Measurements from ENCODE around the gene CFP. TPM values are rescaled to one million over a fixed set of nuclear protein-coding genes. Genes with fewer than 3 reads are reported as not detected.

CFP gene
- total and polyA plus RNA-seq, 3 donors from 2014 or later = 1.9 to 4.4 (median 2.8) TPM

- TF ChIP-seq POLR2A (IDR thresholded peaks at IDR 0.05) = no peak
- TF ChIP-seq, protein P1, sequence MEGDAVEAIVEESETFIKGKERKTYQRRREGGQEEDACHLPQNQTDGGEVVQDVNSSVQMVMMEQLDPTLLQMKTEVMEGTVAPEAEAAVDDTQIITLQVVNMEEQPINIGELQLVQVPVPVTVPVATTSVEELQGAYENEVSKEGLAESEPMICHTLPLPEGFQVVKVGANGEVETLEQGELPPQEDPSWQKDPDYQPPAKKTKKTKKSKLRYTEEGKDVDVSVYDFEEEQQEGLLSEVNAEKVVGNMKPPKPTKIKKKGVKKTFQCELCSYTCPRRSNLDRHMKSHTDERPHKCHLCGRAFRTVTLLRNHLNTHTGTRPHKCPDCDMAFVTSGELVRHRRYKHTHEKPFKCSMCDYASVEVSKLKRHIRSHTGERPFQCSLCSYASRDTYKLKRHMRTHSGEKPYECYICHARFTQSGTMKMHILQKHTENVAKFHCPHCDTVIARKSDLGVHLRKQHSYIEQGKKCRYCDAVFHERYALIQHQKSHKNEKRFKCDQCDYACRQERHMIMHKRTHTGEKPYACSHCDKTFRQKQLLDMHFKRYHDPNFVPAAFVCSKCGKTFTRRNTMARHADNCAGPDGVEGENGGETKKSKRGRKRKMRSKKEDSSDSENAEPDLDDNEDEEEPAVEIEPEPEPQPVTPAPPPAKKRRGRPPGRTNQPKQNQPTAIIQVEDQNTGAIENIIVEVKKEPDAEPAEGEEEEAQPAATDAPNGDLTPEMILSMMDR (IDR thresholded peaks at IDR 0.05) = no peak
- Histone ChIP-seq H3K9me3 (no peaks in the 10 kb centered on the region), H3K36me3 (ENCODE audit: low read depth, missing control alignments) (no peaks in the 10 kb centered on the region), H3K4me1 (no peaks in the 10 kb centered on the region), H3K27me3 (no peaks in the 10 kb centered on the region), H3K27ac (no peak overlapping the region), H3K4me3 (no peak overlapping the region)
- 90 to 93% methylated on average over 3 of the region's 3 CpGs for WGBS, 2 donors
- DNase-seq = no peak
- intact Hi-C loops (cut with DNase I; ENCODE audit: low total_unique reads) = no loop called here
Measured at GRCh38 chrX:47597222-47597621, 32.5 kb downstream of the CFP start.

DNA sequence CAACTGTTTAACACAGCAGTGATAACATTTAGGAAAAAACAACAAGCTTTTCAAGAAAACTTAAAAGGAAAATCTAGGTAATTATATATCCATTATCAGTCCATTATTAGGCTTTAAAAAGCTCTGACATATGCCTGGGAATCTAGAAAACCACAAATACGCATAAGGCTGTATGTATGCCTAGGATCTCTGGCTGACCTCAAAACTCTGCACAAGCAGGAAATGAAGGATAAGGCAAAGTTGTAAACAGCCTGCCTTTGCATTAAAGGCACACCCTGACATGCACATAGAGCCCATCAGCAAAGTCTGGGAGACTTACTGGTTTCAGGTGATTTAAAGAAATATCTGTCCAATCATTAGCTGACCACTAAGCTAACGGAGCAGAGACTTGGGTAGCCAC is 33.5 kb downstream of the CFP start:
- no peak for DNase-seq
- Histone ChIP-seq H3K27me3 (no peaks in the 10 kb centered on the region), H3K4me1 (no peaks in the 10 kb centered on the region), H3K36me3 (ENCODE audit: low read depth, missing control alignments) (no peaks in the 10 kb centered on the region), H3K27ac (peak overlapping the region in 1 of 2 donors; percentile 78), H3K9me3 (no peaks in the 10 kb centered on the region), H3K4me3 (no peak overlapping the region)
- no peak for TF ChIP-seq POLR2A (IDR thresholded peaks at IDR 0.05)
- TF ChIP-seq, protein P1 (IDR thresholded peaks at IDR 0.05) = no peak
- intact Hi-C loops (cut with DNase I; ENCODE audit: low total_unique reads) = no loop called here
- WGBS, 2 donors = 91 to 100% methylated on average over 1 to 2 of the region's 2 CpGs

DNA sequence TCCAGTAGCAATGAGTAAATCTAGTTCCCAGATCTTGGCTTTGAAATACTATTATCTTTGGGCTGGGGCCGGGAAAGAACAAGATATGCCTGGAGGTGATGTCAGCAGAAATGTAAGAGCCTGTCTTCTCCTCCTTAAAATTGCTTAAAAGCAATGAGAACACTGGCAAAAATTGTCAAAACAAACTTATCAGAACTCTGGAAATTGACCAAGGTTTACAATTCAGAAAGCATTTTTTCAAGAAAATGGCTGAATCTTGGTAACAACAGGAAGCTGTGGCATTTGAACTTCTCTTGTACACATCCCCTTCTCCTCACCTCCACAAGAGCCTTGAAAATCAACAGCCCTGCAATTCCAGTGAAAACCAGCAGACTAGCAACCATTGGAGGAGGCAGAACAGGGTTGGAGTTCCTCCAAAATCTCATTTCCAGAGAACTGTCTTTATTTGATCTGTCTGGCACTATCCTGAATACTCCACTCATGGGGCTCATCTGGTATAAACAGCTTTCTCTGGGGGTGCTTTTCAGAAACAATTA is 33.9 kb downstream of the CFP start:
- no peaks in the 10 kb centered on the region for H3K27me3 ChIP-seq
- H3K4me3 ChIP-seq = no peak overlapping the region
- peak overlapping the region in 1 of 2 donors; percentile 78 for H3K27ac ChIP-seq
- H3K9me3 ChIP-seq = no peaks in the 10 kb centered on the region
- H3K4me1 ChIP-seq = no peaks in the 10 kb centered on the region
- peak; percentile 33 for DNase-seq
- TF ChIP-seq POLR2A (IDR thresholded peaks at IDR 0.05) = no peak
- TF ChIP-seq, protein P1 (IDR thresholded peaks at IDR 0.05) = no peak
- intact Hi-C loops (cut with DNase I; ENCODE audit: low total_unique reads) = no loop called here
- 33 to 36% methylated on average over 1 of the region's 1 CpG for WGBS, 2 donors
- H3K36me3 ChIP-seq (ENCODE audit: low read depth, missing control alignments) = no peaks in the 10 kb centered on the region

DNA sequence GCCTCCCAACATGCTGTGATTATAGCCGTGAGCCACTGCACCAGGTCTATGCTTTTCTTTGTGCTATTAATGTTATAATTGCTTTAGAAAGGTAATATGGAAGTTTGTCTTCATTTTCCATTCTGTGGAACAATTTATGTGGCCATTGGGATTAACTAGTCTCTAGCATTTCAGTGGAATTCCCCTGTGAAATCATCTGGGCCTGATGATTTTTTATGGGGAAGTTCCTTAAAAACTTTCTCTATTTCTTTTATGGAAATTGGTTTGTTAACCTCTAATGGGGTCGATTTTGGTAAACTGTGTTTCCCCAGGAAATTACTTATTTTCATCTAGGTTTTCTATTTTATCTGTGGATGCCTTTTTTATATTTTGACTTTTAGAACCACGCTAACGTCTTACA is 36.2 kb downstream of the CFP start:
- intact Hi-C loops (cut with DNase I; ENCODE audit: low total_unique reads) = no loop called here

More for the DNA sequence above, 36.2 kb downstream of the CFP start:
- Histone ChIP-seq H3K4me1 (no peaks in the 10 kb centered on the region), H3K27me3 (no peaks in the 10 kb centered on the region), H3K4me3 (no peak overlapping the region), H3K36me3 (ENCODE audit: low read depth, missing control alignments) (no peaks in the 10 kb centered on the region), H3K9me3 (no peaks in the 10 kb centered on the region), H3K27ac (no peak overlapping the region)
- 93 to 94% methylated on average over 4 of the region's 4 CpGs for WGBS, 2 donors
- DNase-seq = no peak
- TF ChIP-seq POLR2A (IDR thresholded peaks at IDR 0.05) = no peak
- TF ChIP-seq, protein P1 (IDR thresholded peaks at IDR 0.05) = no peak
